Prostate gland (tissue), 2 donors: Measurements from ENCODE around the gene ATAT1. TPM values are rescaled to one million over a fixed set of nuclear protein-coding genes. Genes with fewer than 3 reads are reported as not detected.

ENCODE experiments used
- DNase-seq: peaks from one replicate; pipeline ENCODE4 v3.0.0-alpha.2; 2019; ENCODE audit warnings: low spot score
- H3K27ac ChIP-seq, 2 donors: fragments of 200-600 bp; sonication (generic); 2 replicates each; pipeline ENCODE4 v1.5.1; 2017 to 2019
- H3K27me3 ChIP-seq: fragments of 200-600 bp; sonication (generic); replicated peaks from 2 replicates; pipeline ENCODE4 v1.5.1; 2019; ENCODE audit not compliant: insufficient read depth
- H3K36me3 ChIP-seq, 2 donors: fragments of 200-600 bp; sonication (generic); 1 replicate in 1 of 2; 2 replicates in 1 of 2; pipeline versions ENCODE4 v1.5.1 to v1.8.1; 2017 to 2019
- H3K4me1 ChIP-seq: fragments of 200-600 bp; sonication (generic); replicated peaks from 2 replicates; pipeline ENCODE4 v1.5.1; 2019
- H3K4me3 ChIP-seq, 2 donors: fragments of 200-600 bp; sonication (generic); 2 replicates each; pipeline ENCODE4 v1.5.1; 2017 to 2019
- H3K9me3 ChIP-seq: fragments of 200-600 bp; sonication (generic); 2 replicates; pipeline ENCODE4 v1.5.1; 2017
- POLR2A ChIP-seq: fragments of 450-650 bp; IDR thresholded peaks from one replicate; pipeline ENCODE4 v1.6.1; 2016; ENCODE audit warnings: antibody characterized with exemption, mild to moderate bottlenecking
- POLR2AphosphoS5 ChIP-seq: sonication (generic); formaldehyde crosslinking; IDR thresholded peaks from one replicate; pipeline ENCODE4 v1.6.1; 2017; ENCODE audit warnings: antibody characterized with exemption
- WGBS: methylation state at CpG from one replicate; pipeline ENCODE4 v1.1.5; 2018; 5-methylcytosine and 5-hydroxymethylcytosine counted together
- intact Hi-C: fragments of 100-400 bp; cut with DNase I; formaldehyde crosslinking; loops from one replicate; pipeline ENCODE4 v1.14.2; 2022
- total RNA-seq, 2 donors: library from RNA; depleted of rRNA; stranded (reverse); fragments of >200 nt; gene quantifications; one replicate each; pipeline ENCODE4 v1.1.0, GENCODE V29; 2016
- TF ChIP-seq, protein P1 (sequence below), 4 experiments: fragments of 200-600 bp in 2 of 4; fragments of 450-650 bp in 2 of 4; sonication (generic) in 2 of 4; IDR thresholded peaks; 1 replicate in 3 of 4; 2 replicates in 1 of 4; pipeline ENCODE4 v1.5.1; 2016 to 2019; ENCODE audit warnings: antibody characterized with exemption in 4 of 4, mild to moderate bottlenecking in 2 of 4, moderate library complexity in 2 of 4

ATAT1 gene
- total RNA-seq, 2 donors from 2014 or later = 8.7 to 11.0 TPM

DNA sequence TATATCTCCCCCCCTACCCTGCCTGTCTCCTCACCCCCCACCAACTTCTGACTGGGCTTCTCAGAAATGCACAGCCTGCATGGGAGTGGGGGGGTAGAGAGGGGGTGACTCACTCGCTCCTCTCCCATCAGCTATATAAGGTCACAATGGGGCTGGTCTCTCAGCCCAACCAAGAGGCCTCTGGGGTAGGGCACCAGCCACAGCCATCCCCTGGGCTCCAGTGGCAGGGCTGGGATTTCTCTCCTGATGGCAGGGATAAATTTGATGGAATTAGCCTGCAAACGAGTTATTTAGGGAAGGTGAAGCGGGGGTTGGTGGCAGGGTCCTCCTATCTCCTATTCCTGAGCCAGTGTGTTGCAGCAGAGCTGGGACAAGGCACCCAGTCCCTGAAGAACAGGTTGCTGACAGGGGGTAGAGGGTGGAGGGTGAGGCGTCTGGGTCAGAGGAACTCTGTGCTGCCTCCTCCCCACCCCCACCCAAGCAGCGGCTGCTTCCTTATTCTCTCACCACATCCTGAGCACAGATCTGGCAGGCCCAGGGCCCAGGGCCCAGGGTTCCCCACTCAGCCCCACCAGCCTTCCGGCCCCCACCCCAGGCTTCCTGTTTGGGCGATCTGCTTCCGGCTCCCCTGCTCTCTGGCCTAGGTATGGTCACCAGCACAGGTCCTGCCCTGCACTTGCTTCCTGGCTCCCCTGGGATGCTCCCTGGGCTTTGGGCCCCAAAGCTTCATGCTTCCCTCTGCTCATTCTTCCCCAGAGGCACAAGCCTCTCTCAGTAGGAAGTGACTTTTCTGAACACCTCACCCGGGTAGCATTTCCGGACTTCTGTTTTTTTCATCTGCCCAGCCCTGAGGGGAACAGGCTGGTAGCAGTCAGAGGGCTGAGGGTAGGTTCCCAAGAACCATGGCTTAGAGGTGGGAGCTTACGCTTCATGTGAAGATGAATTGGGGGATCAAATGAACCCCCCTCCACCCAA is 55.8 kb downstream of the ATAT1 start:
- Histone ChIP-seq H3K9me3 (no peaks in the 10 kb centered on the region), H3K4me1 (peaks cover 4% of the 10 kb centered on the region), H3K4me3 (peak overlapping the region; percentile 66 to 88), H3K27me3 (no peaks in the 10 kb centered on the region), H3K36me3 (no peaks in the 10 kb centered on the region), H3K27ac (peak overlapping the region; percentile 92 to 97)
- intact Hi-C loops = no loop called here
- TF ChIP-seq POLR2AphosphoS5 (peak; percentile 24), POLR2A (no peak)
- TF ChIP-seq, protein P1, sequence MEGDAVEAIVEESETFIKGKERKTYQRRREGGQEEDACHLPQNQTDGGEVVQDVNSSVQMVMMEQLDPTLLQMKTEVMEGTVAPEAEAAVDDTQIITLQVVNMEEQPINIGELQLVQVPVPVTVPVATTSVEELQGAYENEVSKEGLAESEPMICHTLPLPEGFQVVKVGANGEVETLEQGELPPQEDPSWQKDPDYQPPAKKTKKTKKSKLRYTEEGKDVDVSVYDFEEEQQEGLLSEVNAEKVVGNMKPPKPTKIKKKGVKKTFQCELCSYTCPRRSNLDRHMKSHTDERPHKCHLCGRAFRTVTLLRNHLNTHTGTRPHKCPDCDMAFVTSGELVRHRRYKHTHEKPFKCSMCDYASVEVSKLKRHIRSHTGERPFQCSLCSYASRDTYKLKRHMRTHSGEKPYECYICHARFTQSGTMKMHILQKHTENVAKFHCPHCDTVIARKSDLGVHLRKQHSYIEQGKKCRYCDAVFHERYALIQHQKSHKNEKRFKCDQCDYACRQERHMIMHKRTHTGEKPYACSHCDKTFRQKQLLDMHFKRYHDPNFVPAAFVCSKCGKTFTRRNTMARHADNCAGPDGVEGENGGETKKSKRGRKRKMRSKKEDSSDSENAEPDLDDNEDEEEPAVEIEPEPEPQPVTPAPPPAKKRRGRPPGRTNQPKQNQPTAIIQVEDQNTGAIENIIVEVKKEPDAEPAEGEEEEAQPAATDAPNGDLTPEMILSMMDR (IDR thresholded peaks at IDR 0.05) = no peak
- 25% methylated on average over 11 of the region's 11 CpGs for WGBS
- DNase-seq = no peak

GRCh38 chr6:30683183-30683979 is 56.7 kb downstream of the ATAT1 start:
- intact Hi-C loops = no loop called here
- TF ChIP-seq POLR2A (no peak), POLR2AphosphoS5 (no peak)
- TF ChIP-seq, protein P1 (IDR thresholded peaks at IDR 0.05) = no peak
- peak overlapping the region; percentile 92 to 97 for H3K27ac ChIP-seq
- WGBS = 23% methylated on average over 7 of the region's 7 CpGs
- DNase-seq = no peak
- no peaks in the 10 kb centered on the region for H3K36me3 ChIP-seq
- H3K27me3 ChIP-seq = no peaks in the 10 kb centered on the region
- H3K9me3 ChIP-seq = no peaks in the 10 kb centered on the region
- H3K4me1 ChIP-seq = peaks cover 4% of the 10 kb centered on the region
- peak overlapping the region; percentile 66 to 88 for H3K4me3 ChIP-seq

DNA sequence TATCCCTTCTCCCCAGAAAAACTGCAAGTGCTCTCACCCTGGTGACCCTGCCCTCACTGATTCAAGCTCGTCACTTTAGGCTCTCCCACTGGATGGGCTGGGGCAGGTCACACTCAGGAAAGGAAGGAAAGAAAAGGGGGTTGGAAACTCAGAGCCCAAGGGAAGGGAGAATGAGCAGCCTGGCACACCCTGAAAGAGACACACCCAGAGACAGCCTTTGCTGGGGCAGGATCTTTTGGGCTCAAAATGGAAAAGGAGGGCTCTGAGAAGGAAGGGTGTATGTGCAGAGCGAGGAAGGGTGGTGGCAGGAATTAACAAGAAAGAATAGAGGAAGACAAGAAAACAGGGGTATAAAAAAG is 57.3 kb downstream of the ATAT1 start:
- TF ChIP-seq POLR2AphosphoS5 (no peak), POLR2A (no peak)
- TF ChIP-seq, protein P1 (IDR thresholded peaks at IDR 0.05) = no peak
- no peaks in the 10 kb centered on the region for H3K27me3 ChIP-seq
- intact Hi-C loops = no loop called here
- no peak for DNase-seq
- peaks cover 4% of the 10 kb centered on the region for H3K4me1 ChIP-seq
- no peaks in the 10 kb centered on the region for H3K36me3 ChIP-seq
- H3K27ac ChIP-seq = peak overlapping the region; percentile 92 to 97
- no peaks in the 10 kb centered on the region for H3K9me3 ChIP-seq
- WGBS = 30% methylated on average over 2 of the region's 2 CpGs
- H3K4me3 ChIP-seq = peak overlapping the region; percentile 66 to 88

DNA sequence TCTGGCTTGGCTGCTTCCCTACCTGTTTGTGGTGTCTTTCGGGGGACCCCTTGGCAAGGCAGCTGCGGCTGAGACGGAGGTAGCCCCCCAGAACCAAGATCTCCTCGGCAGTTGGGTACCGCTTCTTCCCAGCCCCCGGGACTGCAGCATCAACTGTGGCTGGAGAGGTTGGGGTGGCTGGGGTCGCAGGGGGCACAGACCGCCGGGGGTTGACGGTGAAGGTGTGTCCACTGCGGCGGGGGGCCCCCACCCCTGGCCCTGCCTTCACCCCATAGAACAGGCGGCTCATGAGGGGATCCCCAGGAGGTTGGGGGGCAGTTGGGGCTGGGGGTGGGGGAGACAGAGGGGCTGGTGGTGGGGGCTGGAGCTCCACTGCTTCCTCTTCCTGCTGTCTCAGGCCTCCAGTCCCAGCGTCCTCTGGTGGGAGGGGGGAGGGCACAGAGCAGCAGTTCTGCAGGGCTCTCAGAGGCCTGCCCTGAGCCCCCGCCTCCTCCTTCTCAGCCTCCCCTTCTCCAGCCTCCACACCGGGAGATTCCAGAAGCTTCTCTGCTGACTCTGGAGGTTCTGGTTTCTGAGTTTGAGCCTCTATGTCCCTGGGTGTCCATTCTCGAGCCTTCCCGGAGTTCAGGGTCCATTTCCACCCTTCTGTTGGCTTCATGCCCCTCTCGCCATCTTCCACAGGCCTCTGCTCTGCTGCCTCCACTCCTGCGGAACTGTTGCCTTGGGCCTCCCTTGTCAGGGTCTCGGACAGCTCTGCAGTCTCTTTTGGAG is 57.9 kb downstream of the ATAT1 start:
- no peaks in the 10 kb centered on the region for H3K27me3 ChIP-seq
- no peaks in the 10 kb centered on the region for H3K36me3 ChIP-seq
- H3K4me3 ChIP-seq = peak overlapping the region; percentile 66 to 88
- WGBS = 48% methylated on average over 21 of the region's 21 CpGs
- TF ChIP-seq, protein P1 (IDR thresholded peaks at IDR 0.05) = no peak
- TF ChIP-seq POLR2A (no peak), POLR2AphosphoS5 (no peak)
- intact Hi-C loops = loop anchor here (5.0 kb wide), 1 partner anchor 67 kb away; the partner anchor contains the start of genes MRPS18B and PPP1R10
- H3K9me3 ChIP-seq = no peaks in the 10 kb centered on the region
- peaks cover 4% of the 10 kb centered on the region for H3K4me1 ChIP-seq
- peak overlapping the region; percentile 92 to 97 for H3K27ac ChIP-seq
- no peak for DNase-seq
